ENCODE measurements around the gene NRROS.

NRROS gene

GRCh38 chr3:196662711-196663571 lies 23.4 kb downstream of the NRROS start:
- no peak for TF ChIP-seq CTCF (IDR thresholded peaks at IDR 0.05; ENCODE audit: borderline replicate concordance, insufficient read depth, low read depth, low read length)

GRCh38 chr3:196666001-196666867 lies 26.7 kb downstream of the NRROS start:
- TF ChIP-seq CTCF (IDR thresholded peaks at IDR 0.05; ENCODE audit: borderline replicate concordance, insufficient read depth, low read depth, low read length), result no peak

More at GRCh38 chr3:196662711-196663571, 23.4 kb downstream of the NRROS start:
- H3K4me3 ChIP-seq (ENCODE audit: low read depth, low read length), result no peak overlapping the region

GRCh38 chr3:196667056-196667825 lies 27.7 kb downstream of the NRROS start:
- TF ChIP-seq CTCF (IDR thresholded peaks at IDR 0.05; ENCODE audit: borderline replicate concordance, insufficient read depth, low read depth, low read length), result no peak
- no peak overlapping the region for H3K4me3 ChIP-seq (ENCODE audit: low read depth, low read length)

More at GRCh38 chr3:196666001-196666867, 26.7 kb downstream of the NRROS start:
- no peak overlapping the region for H3K4me3 ChIP-seq (ENCODE audit: low read depth, low read length)

GRCh38 chr3:196670339-196670738 lies 30.8 kb downstream of the NRROS start:
- TF ChIP-seq CTCF (IDR thresholded peaks at IDR 0.05; ENCODE audit: borderline replicate concordance, insufficient read depth, low read depth, low read length), result no peak
- no peak overlapping the region for H3K4me3 ChIP-seq (ENCODE audit: low read depth, low read length)

GRCh38 chr3:196673632-196674031 lies 34.1 kb downstream of the NRROS start:
- TF ChIP-seq CTCF (IDR thresholded peaks at IDR 0.05; ENCODE audit: borderline replicate concordance, insufficient read depth, low read depth, low read length), result no peak
- H3K4me3 ChIP-seq (ENCODE audit: low read depth, low read length), result no peak overlapping the region

GRCh38 chr3:196677353-196677752 lies 37.9 kb downstream of the NRROS start:
- TF ChIP-seq CTCF (IDR thresholded peaks at IDR 0.05; ENCODE audit: borderline replicate concordance, insufficient read depth, low read depth, low read length), result no peak
- no peak overlapping the region for H3K4me3 ChIP-seq (ENCODE audit: low read depth, low read length)

Data from GM12875 (cell line).